H1 (cell line): ENCODE data around the gene PTPRR.

ENCODE experiments used
- E2F6 ChIP-seq: IDR thresholded peaks from 2 replicates; pipeline ENCODE4 v1.6.1; 2012; ENCODE audit warnings: inconsistent platforms
- EGR1 ChIP-seq: IDR thresholded peaks from 2 replicates; pipeline ENCODE4 v1.6.1; 2011; ENCODE audit warnings: low read depth, low read length, borderline replicate concordance
- HDAC2 ChIP-seq, 2 experiments: fragments of 300-600 bp in 1 of 2; sonication (generic) in 1 of 2; IDR thresholded peaks; 2 replicates each; pipeline ENCODE4 v1.6.1; 2011 to 2012; ENCODE audit warnings: low read depth in 2 of 2, low read length in 2 of 2, mild to moderate bottlenecking in 2 of 2, moderate library complexity in 2 of 2, borderline replicate concordance in 1 of 2, inconsistent platforms in 1 of 2
- POLR2A ChIP-seq, 2 experiments: IDR thresholded peaks; 1 replicate in 1 of 2; 2 replicates in 1 of 2; pipeline ENCODE4 v1.6.1; 2011; ENCODE audit warnings: low read depth in 2 of 2, low read length in 2 of 2, mild to moderate bottlenecking in 2 of 2; ENCODE audit errors: control extremely low read depth in 1 of 2
- POLR2AphosphoS5 ChIP-seq: IDR thresholded peaks from 2 replicates; pipeline ENCODE4 v1.6.1; 2011; ENCODE audit warnings: low read depth, low read length
- POU5F1 ChIP-seq: IDR thresholded peaks from 2 replicates; pipeline ENCODE4 v1.6.1; 2011; ENCODE audit warnings: low read depth, mild to moderate bottlenecking, low read length, moderate library complexity
- RAD21 ChIP-seq, 2 experiments: IDR thresholded peaks in 1 of 2; conservative IDR thresholded peaks in 1 of 2; 2 replicates each; pipeline ENCODE4 v1.6.1; 2011; ENCODE audit warnings: low read depth in 2 of 2, low read length in 2 of 2, improper control_type of control experiment in 1 of 2, inconsistent platforms in 1 of 2, mild to moderate bottlenecking in 1 of 2, moderate library complexity in 1 of 2
- RFX5 ChIP-seq: IDR thresholded peaks from 2 replicates; pipeline ENCODE4 v1.6.1; 2011; ENCODE audit warnings: low read depth, low read length, improper control_type of control experiment, borderline replicate concordance
- SIN3A ChIP-seq, 2 experiments: IDR thresholded peaks in 1 of 2; conservative IDR thresholded peaks in 1 of 2; 2 replicates each; pipeline ENCODE4 v1.6.1; 2011 to 2012; ENCODE audit warnings: low read length in 2 of 2, improper control_type of control experiment in 1 of 2, low read depth in 1 of 2, mild to moderate bottlenecking in 1 of 2
- YY1 ChIP-seq: IDR thresholded peaks from 2 replicates; pipeline ENCODE4 v1.6.1; 2011; ENCODE audit warnings: low read depth, mild to moderate bottlenecking, low read length
- TF ChIP-seq, protein P1 (sequence below), 3 experiments: IDR thresholded peaks; 1 replicate in 2 of 3; 2 replicates in 1 of 3; pipeline versions ENCODE4 v1.5.1 to v1.6.1; 2011; ENCODE audit warnings: low read length in 3 of 3, mild to moderate bottlenecking in 3 of 3, inconsistent platforms in 2 of 3, low read depth in 1 of 3, moderate library complexity in 1 of 3; ENCODE audit not compliant: insufficient read depth in 1 of 3; ENCODE audit errors: control extremely low read depth in 1 of 3

GRCh38 chr12:70918321-70918720 is 2.2 kb downstream of the PTPRR start:
- no peak for TF ChIP-seq SIN3A (conservative IDR thresholded peaks at IDR 0.05 in 1 of 2, IDR thresholded peaks at IDR 0.05 in 1 of 2; ENCODE audit: low read depth in 1 of 2, low read length in 2 of 2)
- TF ChIP-seq, protein P1, sequence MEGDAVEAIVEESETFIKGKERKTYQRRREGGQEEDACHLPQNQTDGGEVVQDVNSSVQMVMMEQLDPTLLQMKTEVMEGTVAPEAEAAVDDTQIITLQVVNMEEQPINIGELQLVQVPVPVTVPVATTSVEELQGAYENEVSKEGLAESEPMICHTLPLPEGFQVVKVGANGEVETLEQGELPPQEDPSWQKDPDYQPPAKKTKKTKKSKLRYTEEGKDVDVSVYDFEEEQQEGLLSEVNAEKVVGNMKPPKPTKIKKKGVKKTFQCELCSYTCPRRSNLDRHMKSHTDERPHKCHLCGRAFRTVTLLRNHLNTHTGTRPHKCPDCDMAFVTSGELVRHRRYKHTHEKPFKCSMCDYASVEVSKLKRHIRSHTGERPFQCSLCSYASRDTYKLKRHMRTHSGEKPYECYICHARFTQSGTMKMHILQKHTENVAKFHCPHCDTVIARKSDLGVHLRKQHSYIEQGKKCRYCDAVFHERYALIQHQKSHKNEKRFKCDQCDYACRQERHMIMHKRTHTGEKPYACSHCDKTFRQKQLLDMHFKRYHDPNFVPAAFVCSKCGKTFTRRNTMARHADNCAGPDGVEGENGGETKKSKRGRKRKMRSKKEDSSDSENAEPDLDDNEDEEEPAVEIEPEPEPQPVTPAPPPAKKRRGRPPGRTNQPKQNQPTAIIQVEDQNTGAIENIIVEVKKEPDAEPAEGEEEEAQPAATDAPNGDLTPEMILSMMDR (IDR thresholded peaks at IDR 0.05; ENCODE audit: control extremely low read depth in 1 of 3, insufficient read depth in 1 of 3, low read depth in 1 of 3, low read length in 3 of 3), result no peak
- no peak for TF ChIP-seq RAD21 (IDR thresholded peaks at IDR 0.05 in 1 of 2, conservative IDR thresholded peaks at IDR 0.05 in 1 of 2; ENCODE audit: low read depth in 2 of 2, low read length in 2 of 2)
- TF ChIP-seq POLR2A (IDR thresholded peaks at IDR 0.05; ENCODE audit: control extremely low read depth in 1 of 2, low read depth in 2 of 2, low read length in 2 of 2), result no peak
- TF ChIP-seq E2F6, result no peak
- TF ChIP-seq YY1, result no peak
- TF ChIP-seq EGR1, result no peak
- TF ChIP-seq POU5F1, result no peak
- no peak for TF ChIP-seq HDAC2 (IDR thresholded peaks at IDR 0.05; ENCODE audit: borderline replicate concordance in 1 of 2, low read depth in 2 of 2, low read length in 2 of 2)
- no peak for TF ChIP-seq RFX5
- no peak for TF ChIP-seq POLR2AphosphoS5
